Caco-2 (cell line): ENCODE data around the gene DBX2. TPM values are rescaled to one million over a fixed set of nuclear protein-coding genes. Genes with fewer than 3 reads are reported as not detected.

Source experiments
- BruUV-seq: library from RNA; stranded (reverse); fragments of 400-500 nt; replicated peaks from 2 replicates; lab custom pipeline; 2021; lab: Mats Ljungman, UMichigan
- CTCF ChIA-PET: fragments of 300-600 bp; sonication (Branson Sonifier 250); formaldehyde crosslinking; loops from one replicate; lab custom pipeline; 2022; ENCODE audit warnings: antibody characterized with exemption; lab: Charles Lee
- POLR2A ChIA-PET: fragments of 300-600 bp; sonication (Branson Sonifier 250); formaldehyde crosslinking; loops from one replicate; lab custom pipeline; 2022; ENCODE audit warnings: antibody characterized with exemption; lab: Charles Lee
- DNase-seq, 2 experiments: peaks; one replicate each; pipeline versions ENCODE4 v3.0.0 to v3.0.0-alpha.2; 2020 to 2022
- H3K27me3 ChIP-seq: replicated peaks from 2 replicates; pipeline ENCODE4 v1.6.0; 2011; ENCODE audit warnings: low read length; ENCODE audit not compliant: control insufficient read depth, insufficient read depth
- H3K36me3 ChIP-seq: 2 replicates; pipeline ENCODE4 v1.5.1; 2011; ENCODE audit warnings: low read length; ENCODE audit not compliant: control insufficient read depth, insufficient read depth
- H3K4me1 ChIP-seq: fragments of 250-450 bp; sonication (Bioruptor Pico); 2 replicates; pipeline ENCODE4 v1.5.1; 2020; ENCODE audit warnings: mild to moderate bottlenecking
- H3K4me3 ChIP-seq: 2 replicates; pipeline ENCODE4 v1.5.1; 2011; ENCODE audit warnings: low read depth, mild to moderate bottlenecking, control low read depth, low read length
- H3K9me3 ChIP-seq: fragments of 250-450 bp; sonication (Bioruptor Pico); 2 replicates; pipeline ENCODE4 v1.5.1; 2020; ENCODE audit warnings: mild to moderate bottlenecking, moderate library complexity
- H3K27ac Mint-ChIP-seq: one replicate; pipeline ENCODE4 v1.8.0; 2022; ENCODE audit warnings: mixed read lengths; ENCODE audit not compliant: unreplicated experiment
- H3K27me3 Mint-ChIP-seq: one replicate; pipeline ENCODE4 v1.8.0; 2022; ENCODE audit warnings: mixed read lengths; ENCODE audit not compliant: insufficient read depth, unreplicated experiment
- H3K36me3 Mint-ChIP-seq: one replicate; pipeline ENCODE4 v1.8.0; 2022; ENCODE audit warnings: mild to moderate bottlenecking, mixed read lengths; ENCODE audit not compliant: insufficient read depth, unreplicated experiment
- H3K4me1 Mint-ChIP-seq: one replicate; pipeline ENCODE4 v1.8.0; 2022; ENCODE audit warnings: low read depth, mixed read lengths; ENCODE audit not compliant: unreplicated experiment
- H3K4me3 Mint-ChIP-seq: one replicate; pipeline ENCODE4 v1.8.0; 2022; ENCODE audit warnings: mild to moderate bottlenecking, moderate library complexity, mixed read lengths; ENCODE audit not compliant: unreplicated experiment
- H3K9me3 Mint-ChIP-seq: one replicate; pipeline ENCODE4 v1.8.0; 2022; ENCODE audit warnings: mixed read lengths; ENCODE audit not compliant: unreplicated experiment
- intact Hi-C: fragments of 100-400 bp; cut with micrococcal nuclease; formaldehyde crosslinking; loops from one replicate; pipeline ENCODE4 v1.10.0; 2022; ENCODE audit not compliant: unreplicated experiment
- total RNA-seq: library from RNA; stranded (reverse); gene quantifications from 2 replicates; pipeline ENCODE4 v1.2.3, GENCODE V29; 2022
- TF ChIP-seq, protein P1 (sequence below), 2 experiments: fragments of 200-600 bp in 1 of 2; IDR thresholded peaks; 1 replicate in 1 of 2; 2 replicates in 1 of 2; pipeline versions ENCODE4 v1.5.1 to v1.8.0; 2011 to 2022; ENCODE audit warnings: antibody characterized with exemption in 1 of 2, control low read depth in 1 of 2, inconsistent platforms in 1 of 2, low read depth in 1 of 2, low read length in 1 of 2, mild to moderate bottlenecking in 1 of 2, moderate library complexity in 1 of 2; ENCODE audit not compliant: insufficient read depth in 1 of 2, severe bottlenecking in 1 of 2, unreplicated experiment in 1 of 2

DBX2 gene
- total RNA-seq, 1 experiment from 2014 or later: not detected

DNA sequence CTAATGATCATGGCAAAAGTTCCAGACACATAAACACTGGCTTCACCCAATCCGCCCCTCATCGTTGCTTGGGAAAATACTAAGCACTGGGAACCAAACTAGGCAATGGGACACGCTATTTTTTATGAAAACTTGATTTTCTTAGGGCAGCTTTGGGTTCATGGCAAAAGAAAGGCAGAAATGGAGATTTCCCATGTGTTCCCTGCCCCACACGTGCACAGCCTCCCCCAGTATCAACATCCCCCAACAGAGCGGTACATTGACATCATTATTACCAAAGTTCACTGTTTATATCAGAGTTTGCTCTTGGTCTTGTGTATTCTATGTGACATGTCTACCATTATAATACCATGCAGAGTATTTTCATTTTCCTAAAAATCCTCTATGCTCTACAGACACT, 71.0 kb downstream of the DBX2 start:
- BruUV-seq: no TSS peak
- no peak overlapping the region for H3K27ac Mint-ChIP-seq
- Histone ChIP-seq H3K4me1 (no peaks in the 10 kb centered on the region), H3K27me3 (no peaks in the 10 kb centered on the region; the same call in 1 of the 2 replicates), H3K36me3 (no peaks in the 10 kb centered on the region), H3K9me3 (no peaks in the 10 kb centered on the region), H3K4me3 (no peak overlapping the region)
- ChIA-PET POLR2A (no interaction called here), CTCF (no interaction called here)
- peaks cover 26% of the 10 kb centered on the region for H3K27me3 Mint-ChIP-seq
- H3K36me3 Mint-ChIP-seq: no peaks in the 10 kb centered on the region
- no peaks in the 10 kb centered on the region for H3K4me1 Mint-ChIP-seq
- no peak for DNase-seq
- intact Hi-C loops: no loop called here
- TF ChIP-seq, protein P1, sequence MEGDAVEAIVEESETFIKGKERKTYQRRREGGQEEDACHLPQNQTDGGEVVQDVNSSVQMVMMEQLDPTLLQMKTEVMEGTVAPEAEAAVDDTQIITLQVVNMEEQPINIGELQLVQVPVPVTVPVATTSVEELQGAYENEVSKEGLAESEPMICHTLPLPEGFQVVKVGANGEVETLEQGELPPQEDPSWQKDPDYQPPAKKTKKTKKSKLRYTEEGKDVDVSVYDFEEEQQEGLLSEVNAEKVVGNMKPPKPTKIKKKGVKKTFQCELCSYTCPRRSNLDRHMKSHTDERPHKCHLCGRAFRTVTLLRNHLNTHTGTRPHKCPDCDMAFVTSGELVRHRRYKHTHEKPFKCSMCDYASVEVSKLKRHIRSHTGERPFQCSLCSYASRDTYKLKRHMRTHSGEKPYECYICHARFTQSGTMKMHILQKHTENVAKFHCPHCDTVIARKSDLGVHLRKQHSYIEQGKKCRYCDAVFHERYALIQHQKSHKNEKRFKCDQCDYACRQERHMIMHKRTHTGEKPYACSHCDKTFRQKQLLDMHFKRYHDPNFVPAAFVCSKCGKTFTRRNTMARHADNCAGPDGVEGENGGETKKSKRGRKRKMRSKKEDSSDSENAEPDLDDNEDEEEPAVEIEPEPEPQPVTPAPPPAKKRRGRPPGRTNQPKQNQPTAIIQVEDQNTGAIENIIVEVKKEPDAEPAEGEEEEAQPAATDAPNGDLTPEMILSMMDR (IDR thresholded peaks at IDR 0.05; ENCODE audit: insufficient read depth in 1 of 2, low read depth in 1 of 2, low read length in 1 of 2, severe bottlenecking in 1 of 2, unreplicated experiment in 1 of 2): no peak
- no peaks in the 10 kb centered on the region for H3K9me3 Mint-ChIP-seq
- no peak overlapping the region for H3K4me3 Mint-ChIP-seq

DNA sequence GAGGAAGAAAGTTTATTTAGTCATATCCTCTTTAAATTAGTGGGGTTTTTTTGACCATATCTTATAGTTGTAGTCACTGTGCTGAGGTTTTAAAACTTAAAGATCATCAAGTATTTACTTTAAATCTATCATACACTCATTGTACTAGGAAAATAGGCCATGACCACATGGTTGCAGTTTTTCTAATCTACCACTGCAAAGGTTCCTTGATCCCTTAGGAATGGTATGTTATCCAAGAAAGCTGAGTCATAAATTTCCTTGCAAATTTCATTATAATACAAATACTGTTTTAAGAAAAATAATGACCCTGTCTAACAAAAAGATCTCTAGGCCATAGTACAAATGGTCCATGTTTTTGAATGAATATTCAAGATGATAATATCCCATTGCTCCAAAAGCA, 74.7 kb downstream of the DBX2 start:
- ChIA-PET POLR2A (no interaction called here), CTCF (interaction anchor here (1.4 kb wide), 1 partner anchor 28 kb away, joined by 3 read pairs; no protein-coding TSS in a partner anchor)
- Histone ChIP-seq H3K36me3 (no peaks in the 10 kb centered on the region), H3K4me3 (no peak overlapping the region), H3K4me1 (no peaks in the 10 kb centered on the region), H3K9me3 (no peaks in the 10 kb centered on the region), H3K27me3 (no peaks in the 10 kb centered on the region; the same call in 1 of the 2 replicates)
- Mint-ChIP-seq H3K9me3 (no peaks in the 10 kb centered on the region), H3K27me3 (peaks cover 15% of the 10 kb centered on the region), H3K27ac (no peak overlapping the region), H3K4me1 (no peaks in the 10 kb centered on the region), H3K4me3 (no peak overlapping the region), H3K36me3 (no peaks in the 10 kb centered on the region)
- no peak for DNase-seq
- no TSS peak for BruUV-seq
- intact Hi-C loops: no loop called here
- TF ChIP-seq, protein P1 (IDR thresholded peaks at IDR 0.05; ENCODE audit: insufficient read depth in 1 of 2, low read depth in 1 of 2, low read length in 1 of 2, severe bottlenecking in 1 of 2, unreplicated experiment in 1 of 2): no peak

DNA sequence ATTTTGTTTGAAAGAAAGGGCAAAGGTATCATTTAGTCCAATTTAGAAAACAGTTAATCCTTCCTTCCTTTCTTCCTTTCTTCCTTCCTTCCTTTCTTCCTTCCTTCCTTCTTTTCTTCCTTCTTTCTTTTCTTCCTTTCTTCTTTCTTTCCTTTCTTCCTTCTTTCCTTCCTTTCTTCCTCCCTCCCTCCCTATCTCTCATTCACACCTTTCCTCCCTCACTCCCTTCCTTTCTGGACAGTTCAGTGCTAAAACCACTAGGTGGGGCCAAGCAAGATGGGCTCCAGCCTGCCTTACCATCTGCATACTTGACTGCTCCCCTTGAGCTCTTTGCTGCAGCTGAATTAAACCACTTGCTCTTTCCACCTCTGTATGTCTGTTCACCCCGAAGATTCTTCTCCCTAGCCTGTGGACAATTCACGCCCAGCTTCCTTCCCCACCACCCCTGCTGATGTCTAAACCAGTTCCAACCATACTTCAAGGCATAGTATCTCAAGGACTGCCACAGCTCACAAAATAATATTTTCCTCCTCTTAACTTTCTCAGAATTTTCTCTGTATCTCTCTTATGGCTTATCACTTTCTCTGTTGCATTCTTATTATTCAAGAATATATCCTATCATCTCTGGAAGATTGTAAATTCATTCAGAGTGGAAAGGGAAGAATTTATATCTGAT, 78.0 kb downstream of the DBX2 start:
- Mint-ChIP-seq H3K27me3 (peaks cover 3% of the 10 kb centered on the region), H3K4me1 (no peaks in the 10 kb centered on the region), H3K4me3 (no peak overlapping the region), H3K9me3 (no peaks in the 10 kb centered on the region), H3K27ac (no peak overlapping the region), H3K36me3 (no peaks in the 10 kb centered on the region)
- peak; percentile 42 to 55 for DNase-seq
- no peaks in the 10 kb centered on the region for H3K9me3 ChIP-seq
- intact Hi-C loops: loop anchor here (1.0 kb wide), 1 partner anchor 149 kb away; no protein-coding TSS in a partner anchor
- no peak overlapping the region for H3K4me3 ChIP-seq
- no peaks in the 10 kb centered on the region for H3K27me3 ChIP-seq
- H3K36me3 ChIP-seq: no peaks in the 10 kb centered on the region
- no TSS peak for BruUV-seq
- no peaks in the 10 kb centered on the region for H3K4me1 ChIP-seq
- POLR2A ChIA-PET: no interaction called here
- TF ChIP-seq, protein P1 (IDR thresholded peaks at IDR 0.05; ENCODE audit: insufficient read depth in 1 of 2, low read depth in 1 of 2, low read length in 1 of 2, severe bottlenecking in 1 of 2, unreplicated experiment in 1 of 2): peak; percentile 61 to 83
- CTCF ChIA-PET: interaction anchor here (0.6 to 1.3 kb wide), 7 partner anchors 9 to 858 kb away, joined by 3 to 7 read pairs (median 4); partner anchors contain the start of gene NELL2
